IMR-90 (cell line): ENCODE data around the gene CHMP5. TPM values are rescaled to one million over a fixed set of nuclear protein-coding genes. Genes with fewer than 3 reads are reported as not detected.
"Not testable (repeated sequence)": the region's sequence is repeated elsewhere in the genome, so short reads cannot be mapped to it uniquely, and the experiment has no call there.

Source experiments
- ATAC-seq: fragments of 200-7000 bp; cut with Tn5 transposase; 2 replicates; pipeline ENCODE4 v1.9.1; 2020; ENCODE audit warnings: low read depth, mild to moderate bottlenecking, moderate library complexity
- BruUV-seq: library from RNA; stranded (reverse); fragments of 400-500 nt; replicated peaks from 2 replicates; lab custom pipeline; 2021; lab: Mats Ljungman, UMichigan
- CTCF ChIA-PET: fragments of 300-600 bp; formaldehyde crosslinking; extraction: SDS; loops from one replicate; lab custom pipeline; 2021; ENCODE audit warnings: antibody characterized with exemption; lab: Yijun Ruan, JAX
- POLR2A ChIA-PET: fragments of 300-600 bp; sonication (Branson Sonifier 250); formaldehyde crosslinking; loops from one replicate; lab custom pipeline; 2022; ENCODE audit warnings: antibody characterized with exemption; ENCODE audit not compliant: unreplicated experiment; lab: Charles Lee
- DNase-seq: peaks from one replicate; pipeline ENCODE4 v3.0.0; 2013
- H2AFZ ChIP-seq: replicated peaks from 2 replicates; pipeline ENCODE3; 2013; ENCODE audit warnings: low read length, mild to moderate bottlenecking; ENCODE audit not compliant: poor library complexity
- H2AK5ac ChIP-seq: 2 replicates; pipeline ENCODE4 v1.6.1; 2013; ENCODE audit warnings: low read depth, low read length, inconsistent platforms
- H2AK9ac ChIP-seq: replicated peaks from 2 replicates; pipeline ENCODE3; 2013; ENCODE audit warnings: mild to moderate bottlenecking, low read depth, low read length, moderate library complexity; ENCODE audit not compliant: poor library complexity
- H2BK120ac ChIP-seq: 2 replicates; pipeline ENCODE4 v1.6.1; 2013; ENCODE audit warnings: low read depth, low read length, inconsistent platforms
- H2BK15ac ChIP-seq: 3 replicates; pipeline ENCODE4 v1.6.1; 2013; ENCODE audit warnings: low read depth, low read length, inconsistent platforms
- H2BK20ac ChIP-seq: 2 replicates; pipeline ENCODE4 v1.6.1; 2013; ENCODE audit warnings: low read depth, mild to moderate bottlenecking, inconsistent platforms, low read length, moderate library complexity
- H2BK5ac ChIP-seq: 2 replicates; pipeline ENCODE4 v1.6.1; 2013; ENCODE audit warnings: mild to moderate bottlenecking, low read depth, low read length, inconsistent platforms; ENCODE audit not compliant: poor library complexity, severe bottlenecking
- H3K14ac ChIP-seq: replicated peaks from 2 replicates; pipeline ENCODE4 v1.6.1; 2013; ENCODE audit warnings: low read depth, low read length, inconsistent platforms
- H3K18ac ChIP-seq: 2 replicates; pipeline ENCODE4 v1.6.1; 2013; ENCODE audit warnings: low read depth, low read length, control low read depth
- H3K23ac ChIP-seq: 2 replicates; pipeline ENCODE4 v1.6.1; 2013; ENCODE audit warnings: low read depth, low read length, inconsistent platforms
- H3K27ac ChIP-seq: 2 replicates; pipeline ENCODE4 v1.5.1; 2013; ENCODE audit warnings: mild to moderate bottlenecking, control low read depth, low read length; ENCODE audit not compliant: insufficient read depth
- H3K27me3 ChIP-seq: 2 replicates; pipeline ENCODE4 v1.6.1; 2013; ENCODE audit warnings: low read length; ENCODE audit not compliant: control insufficient read depth, insufficient read depth
- H3K36me3 ChIP-seq: 2 replicates; pipeline ENCODE4 v1.6.1; 2013; ENCODE audit warnings: low read length, mixed read lengths; ENCODE audit not compliant: control insufficient read depth, insufficient read depth
- H3K4ac ChIP-seq: 2 replicates; pipeline ENCODE4 v1.6.1; 2013; ENCODE audit warnings: low read depth, low read length, inconsistent platforms
- H3K4me1 ChIP-seq: 2 replicates; pipeline ENCODE4 v1.6.1; 2013; ENCODE audit warnings: low read length, mixed read lengths; ENCODE audit not compliant: control insufficient read depth, insufficient read depth
- H3K4me2 ChIP-seq: 2 replicates; pipeline ENCODE4 v1.6.1; 2013; ENCODE audit warnings: low read depth, mild to moderate bottlenecking, control low read depth, low read length, moderate library complexity
- H3K4me3 ChIP-seq: 2 replicates; pipeline ENCODE4 v1.5.1; 2013; ENCODE audit warnings: low read depth, mild to moderate bottlenecking, control low read depth, low read length, moderate library complexity; ENCODE audit not compliant: insufficient read depth
- H3K56ac ChIP-seq: 2 replicates; pipeline ENCODE4 v1.6.1; 2013; ENCODE audit warnings: low read length, inconsistent platforms; ENCODE audit not compliant: insufficient read depth; ENCODE audit errors: extremely low read depth
- H3K79me1 ChIP-seq, 2 experiments: 2 replicates each; pipeline ENCODE4 v1.6.1; 2013; ENCODE audit warnings: low read length in 2 of 2, inconsistent platforms in 1 of 2, low read depth in 1 of 2
- H3K9ac ChIP-seq: 2 replicates; pipeline ENCODE4 v1.6.1; 2013; ENCODE audit warnings: low read depth, low read length, control low read depth
- H3K9me1 ChIP-seq: 2 replicates; pipeline ENCODE4 v1.6.1; 2013; ENCODE audit warnings: low read length, inconsistent platforms; ENCODE audit not compliant: insufficient read depth
- H3K9me3 ChIP-seq: 2 replicates; pipeline ENCODE4 v1.6.1; 2013; ENCODE audit warnings: low read length; ENCODE audit not compliant: control insufficient read depth, insufficient read depth
- H4K20me1 ChIP-seq: 2 replicates; pipeline ENCODE4 v1.6.1; 2013; ENCODE audit warnings: low read length, inconsistent platforms; ENCODE audit not compliant: insufficient read depth
- H4K5ac ChIP-seq: 2 replicates; pipeline ENCODE4 v1.6.1; 2013; ENCODE audit warnings: mild to moderate bottlenecking, low read depth, low read length, control low read depth
- H4K8ac ChIP-seq, 2 experiments: 2 replicates each; pipeline ENCODE4 v1.6.1; 2013; ENCODE audit warnings: low read depth in 2 of 2, low read length in 2 of 2, control low read depth in 1 of 2, inconsistent platforms in 1 of 2
- H4K91ac ChIP-seq: 2 replicates; pipeline ENCODE4 v1.6.1; 2013; ENCODE audit warnings: low read depth, low read length, inconsistent platforms; ENCODE audit not compliant: insufficient read depth
- BHLHE40 ChIP-seq: fragments of 150-350 bp; IDR thresholded peaks from 2 replicates; pipeline ENCODE4 v1.6.1; 2016; ENCODE audit warnings: mild to moderate bottlenecking, low read depth, low read length
- MAFK ChIP-seq: IDR thresholded peaks from 2 replicates; pipeline ENCODE4 v1.6.1; 2012; ENCODE audit warnings: low read depth, low read length, improper control_type of control experiment
- MAZ ChIP-seq: IDR thresholded peaks from 2 replicates; pipeline ENCODE4 v1.6.1; 2012; ENCODE audit warnings: low read depth, mild to moderate bottlenecking, low read length, improper control_type of control experiment, moderate library complexity, borderline replicate concordance
- MXI1 ChIP-seq: IDR thresholded peaks from 2 replicates; pipeline ENCODE4 v1.6.1; 2012; ENCODE audit warnings: low read depth, mild to moderate bottlenecking, low read length, moderate library complexity, borderline replicate concordance
- RAD21 ChIP-seq: IDR thresholded peaks from 2 replicates; pipeline ENCODE4 v1.6.1; 2012; ENCODE audit warnings: low read length, improper control_type of control experiment
- WGBS, 2 experiments: methylation state at CpG; one replicate each; pipeline versions ENCODE4 v1.1.5 to v1.1.7; 2013; ENCODE audit warnings: missing lambda C conversion rate in 2 of 2; ENCODE audit not compliant: insufficient read length in 1 of 2; ENCODE audit errors: extremely low coverage in 2 of 2; 5-methylcytosine and 5-hydroxymethylcytosine counted together
- dilution Hi-C: fragments of 300-500 bp; cut with HindIII; formaldehyde crosslinking; loops from one replicate; pipeline ENCODE4 v1.14.3; 2018; ENCODE audit warnings: low sequenced_read_pairs; ENCODE audit not compliant: unreplicated experiment
- in situ Hi-C: fragments of 300-500 bp; cut with MboI; formaldehyde crosslinking; loops from 3 replicates; pipeline ENCODE4 v1.14.3; 2019; ENCODE audit warnings: low sequenced_read_pairs, inconsistent platforms, mixed read lengths
- intact Hi-C: fragments of 100-400 bp; cut with micrococcal nuclease; formaldehyde crosslinking; loops from 2 replicates; pipeline ENCODE4 v1.10.0; 2022
- polyA plus RNA-seq, 3 experiments: library from polyadenylated mRNA; depleted of rRNA; stranded (reverse); fragments of >200 nt; gene quantifications; 2 replicates each; pipeline ENCODE4 v1.2.3, GENCODE V29; 2012; ENCODE audit warnings: low replicate concordance in 1 of 3
- total RNA-seq: library from RNA; depleted of rRNA; stranded (reverse); fragments of >200 nt; gene quantifications from 2 replicates; pipeline ENCODE4 v1.2.3, GENCODE V29; 2012

Gene CHMP5
- total and polyA plus RNA-seq, 2 of the 4 experiments (the other 2 are of a cell fraction), result 70.6 to 80.8 TPM

DNA sequence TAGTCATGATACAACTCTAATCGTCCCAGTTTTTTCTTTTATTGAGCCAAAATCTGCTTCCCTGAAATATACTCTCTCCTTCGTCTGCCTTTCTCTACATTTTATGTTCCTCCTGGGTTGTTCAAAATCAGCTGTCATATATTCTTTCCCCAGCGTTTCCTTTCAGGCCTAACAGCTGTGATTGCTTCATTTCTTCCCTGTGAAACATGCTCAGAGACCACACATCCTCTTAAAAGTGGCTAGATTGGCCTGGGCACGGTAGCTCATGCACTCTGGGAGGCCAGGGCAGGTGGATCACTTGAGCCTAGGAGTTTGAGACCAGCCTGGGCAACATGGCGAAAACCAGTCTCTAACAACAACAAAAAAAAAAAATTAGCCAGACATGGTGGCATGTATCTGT lies 50.5 kb downstream of the CHMP5 start:
- H3K14ac ChIP-seq, result no peak overlapping the region
- no peak overlapping the region for H3K18ac ChIP-seq
- peaks cover 45% of the 10 kb centered on the region for H3K36me3 ChIP-seq
- no peak overlapping the region for H2AK9ac ChIP-seq
- no peak overlapping the region for H3K4me3 ChIP-seq
- dilution Hi-C loops, result no loop called here
- WGBS, 2 experiments, result no CpG with 5 or more reads among the region's 5 CpGs
- peak overlapping the region; percentile 12 for H2BK5ac ChIP-seq
- H3K9me3 ChIP-seq, result no peaks in the 10 kb centered on the region
- CTCF ChIA-PET, result interaction anchor here (0.6 to 1.2 kb wide), 2 partner anchors 16 to 173 kb away, joined by 3 to 5 read pairs; no protein-coding TSS in a partner anchor
- POLR2A ChIA-PET, result interaction anchor here (0.6 to 0.7 kb wide), 2 partner anchors 25 to 1062 kb away, joined by 3 to 8 read pairs; partner anchors contain the start of gene NFX1
- H3K9me1 ChIP-seq, result peaks cover 6% of the 10 kb centered on the region; the same call in 1 of the 2 replicates
- no peak overlapping the region for H2BK20ac ChIP-seq
- no peak overlapping the region for H2AFZ ChIP-seq
- intact Hi-C loops, result no loop called here
- no peak overlapping the region for H4K8ac ChIP-seq
- BruUV-seq, result no TSS peak
- no peaks in the 10 kb centered on the region for H3K27me3 ChIP-seq
- H2AK5ac ChIP-seq, result no peak overlapping the region
- H3K56ac ChIP-seq, result no peak overlapping the region
- H4K91ac ChIP-seq, result no peak overlapping the region; the same call in 1 of the 2 replicates
- H2BK120ac ChIP-seq, result no peak overlapping the region
- H2BK15ac ChIP-seq, result no peak overlapping the region
- no peak overlapping the region for H3K4me2 ChIP-seq
- ATAC-seq (no peak), DNase-seq (no peak)
- no peak overlapping the region for H3K4ac ChIP-seq
- TF ChIP-seq MAZ (no peak), MXI1 (no peak), BHLHE40 (no peak), MAFK (no peak), RAD21 (no peak)
- no peak overlapping the region for H3K27ac ChIP-seq
- H4K5ac ChIP-seq, result no peak overlapping the region
- H3K4me1 ChIP-seq, result peaks cover 13% of the 10 kb centered on the region
- in situ Hi-C loops, result no loop called here
- peaks cover 1% of the 10 kb centered on the region; the same call in 1 of the 2 replicates for H4K20me1 ChIP-seq
- H3K23ac ChIP-seq, result no peak overlapping the region
- peaks cover 23 to 25% of the 10 kb centered on the region in 2 experiments for H3K79me1 ChIP-seq
- no peak overlapping the region for H3K9ac ChIP-seq

DNA sequence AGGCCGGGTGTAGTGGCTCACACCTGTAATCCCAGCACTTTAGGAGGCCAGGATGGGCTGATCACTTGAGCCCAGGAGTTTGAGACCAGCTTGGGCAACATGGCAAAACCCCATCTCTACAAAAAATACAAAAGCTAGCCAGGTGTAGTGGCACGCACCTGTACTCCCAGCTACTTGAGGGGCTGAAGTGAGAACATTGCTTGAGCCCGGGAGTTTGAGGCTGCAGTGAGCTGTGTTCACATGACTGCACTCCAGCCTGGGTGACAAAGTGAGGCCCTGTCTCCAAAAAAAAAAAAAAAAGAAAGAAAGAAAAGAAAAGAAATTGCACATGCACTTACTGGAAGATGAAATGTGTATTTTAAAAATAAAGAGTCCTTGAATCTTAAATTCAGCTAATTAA lies 52.3 kb downstream of the CHMP5 start:
- H2BK120ac ChIP-seq, H4K5ac ChIP-seq, ATAC-seq, H4K91ac ChIP-seq, H3K23ac ChIP-seq, H2AK9ac ChIP-seq, in situ Hi-C loops, H3K4me3 ChIP-seq, H2AFZ ChIP-seq, H3K4me2 ChIP-seq, H3K27me3 ChIP-seq, H2BK15ac ChIP-seq, H3K9ac ChIP-seq, H2AK5ac ChIP-seq, H3K9me1 ChIP-seq, intact Hi-C loops, H2BK20ac ChIP-seq, H3K27ac ChIP-seq, dilution Hi-C loops, H2BK5ac ChIP-seq, H4K8ac ChIP-seq, BruUV-seq, H4K20me1 ChIP-seq, DNase-seq, H3K14ac ChIP-seq, H3K56ac ChIP-seq, H3K18ac ChIP-seq, H3K9me3 ChIP-seq: not testable (repeated sequence)
- no CpG with 5 or more reads among the region's 3 CpGs for WGBS, 2 experiments
- Histone ChIP-seq H3K79me1 (peaks cover 28% of the 10 kb centered on the region in 2 experiments), H3K4me1 (peaks cover 19% of the 10 kb centered on the region), H3K4ac (peak overlapping the region; percentile 31; the same call in 1 of the 2 replicates), H3K36me3 (peaks cover 46% of the 10 kb centered on the region)
- ChIA-PET POLR2A (interaction anchor here (0.6 kb wide), 1 partner anchor 34 kb away, joined by 3 read pairs; no protein-coding TSS in a partner anchor), CTCF (interaction anchor here (0.6 to 1.5 kb wide), 2 partner anchors 58 to 249 kb away, joined by 3 to 4 read pairs; no protein-coding TSS in a partner anchor)
